ENCODE data around the gene GUSB.

The GUSB gene

GRCh38 chr7:65926588-65926987, 55.4 kb downstream of the GUSB start:
- no peaks in the 10 kb centered on the region for H3K36me3 ChIP-seq (ENCODE audit: insufficient read depth, low read length)
- DNase-seq (ENCODE audit: low read depth, low spot score) = no peak
- no peaks in the 10 kb centered on the region for H3K9me3 ChIP-seq (ENCODE audit: low read depth, low read length)
- no peak overlapping the region for H3K9ac ChIP-seq (ENCODE audit: insufficient read length)
- H3K27ac ChIP-seq = no peak overlapping the region
- no peak overlapping the region for H3K4me3 ChIP-seq
- TF ChIP-seq POLR2AphosphoS5 (IDR thresholded peaks at IDR 0.05; ENCODE audit: borderline replicate concordance, low read depth, low read length) (no peak), EZH2 (IDR thresholded peaks at IDR 0.05) (no peak), FOXP2 (optimal IDR thresholded peaks at IDR 0.05; ENCODE audit: control extremely low read depth, extremely low read length, insufficient read depth) (no peak)

GRCh38 chr7:65925040-65925439, 57.0 kb downstream of the GUSB start:
- H3K36me3 ChIP-seq (ENCODE audit: insufficient read depth, low read length) = no peaks in the 10 kb centered on the region
- TF ChIP-seq POLR2AphosphoS5 (IDR thresholded peaks at IDR 0.05; ENCODE audit: borderline replicate concordance, low read depth, low read length) (no peak), FOXP2 (optimal IDR thresholded peaks at IDR 0.05; ENCODE audit: control extremely low read depth, extremely low read length, insufficient read depth) (no peak)
- H3K4me3 ChIP-seq = no peak overlapping the region
- no peaks in the 10 kb centered on the region for H3K9me3 ChIP-seq (ENCODE audit: low read depth, low read length)
- no peak overlapping the region for H3K27ac ChIP-seq
- H3K9ac ChIP-seq (ENCODE audit: insufficient read length) = no peak overlapping the region
- DNase-seq (ENCODE audit: low read depth, low spot score) = no peak

- TF ChIP-seq POLR2AphosphoS5 (IDR thresholded peaks at IDR 0.05; ENCODE audit: borderline replicate concordance, low read depth, low read length) (no peak), FOXP2 (optimal IDR thresholded peaks at IDR 0.05; ENCODE audit: control extremely low read depth, extremely low read length, insufficient read depth) (no peak), EZH2 (IDR thresholded peaks at IDR 0.05) (no peak)
- H3K9ac ChIP-seq (ENCODE audit: insufficient read length) = no peak overlapping the region
Measured at GRCh38 chr7:65924193-65924592, 57.8 kb downstream of the GUSB start.

GRCh38 chr7:65923316-65923715, 58.7 kb downstream of the GUSB start:
- Histone ChIP-seq H3K36me3 (ENCODE audit: insufficient read depth, low read length) (no peaks in the 10 kb centered on the region), H3K9me3 (ENCODE audit: low read depth, low read length) (no peaks in the 10 kb centered on the region), H3K9ac (ENCODE audit: insufficient read length) (no peak overlapping the region), H3K4me3 (no peak overlapping the region), H3K27ac (no peak overlapping the region)
- TF ChIP-seq POLR2AphosphoS5 (IDR thresholded peaks at IDR 0.05; ENCODE audit: borderline replicate concordance, low read depth, low read length) (no peak), EZH2 (IDR thresholded peaks at IDR 0.05) (no peak), FOXP2 (optimal IDR thresholded peaks at IDR 0.05; ENCODE audit: control extremely low read depth, extremely low read length, insufficient read depth) (no peak)
- DNase-seq (ENCODE audit: low read depth, low spot score) = no peak

More at GRCh38 chr7:65924193-65924592, 57.8 kb downstream of the GUSB start:
- Histone ChIP-seq H3K9me3 (ENCODE audit: low read depth, low read length) (no peaks in the 10 kb centered on the region), H3K27ac (no peak overlapping the region), H3K4me3 (no peak overlapping the region), H3K36me3 (ENCODE audit: insufficient read depth, low read length) (no peaks in the 10 kb centered on the region)
- no peak for DNase-seq (ENCODE audit: low read depth, low spot score)

DNA sequence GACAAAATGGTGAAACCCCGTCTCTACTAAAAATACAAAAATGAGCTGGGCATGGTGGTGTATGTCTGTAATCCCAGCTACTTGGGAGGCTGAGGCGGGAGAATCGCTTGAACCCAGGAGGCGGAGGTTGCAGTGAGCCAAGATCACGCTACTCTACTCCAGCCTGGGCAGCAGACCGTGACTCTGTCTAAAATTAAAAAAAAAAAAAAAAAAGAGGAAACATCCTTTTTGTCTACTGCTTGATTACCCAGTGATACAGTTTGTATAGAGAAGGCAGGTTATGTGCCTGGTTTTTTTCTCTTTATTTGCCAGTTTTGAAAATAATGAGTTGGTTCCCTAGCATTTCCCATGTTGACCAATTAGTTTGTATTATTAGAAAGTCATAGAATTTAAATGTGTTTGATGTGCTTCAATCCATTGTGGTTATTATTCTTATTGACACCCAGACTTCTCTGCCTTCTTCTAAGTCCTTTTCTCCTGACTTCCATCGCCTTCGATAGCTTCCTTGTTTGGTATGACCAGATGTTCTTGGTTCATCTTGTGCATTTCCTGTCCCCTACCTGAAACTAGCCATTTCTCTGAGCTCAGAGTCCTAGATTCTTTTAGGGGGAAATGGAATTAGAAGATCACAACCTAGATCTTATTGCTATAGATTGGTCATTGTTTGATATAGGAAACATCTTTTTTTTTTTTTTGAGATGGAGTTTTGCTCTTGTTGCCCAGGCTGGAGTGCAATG, 65.9 kb downstream of the GUSB start:
- TF ChIP-seq POLR2AphosphoS5 (IDR thresholded peaks at IDR 0.05; ENCODE audit: borderline replicate concordance, low read depth, low read length) = no peak
- TF ChIP-seq FOXP2 (optimal IDR thresholded peaks at IDR 0.05; ENCODE audit: control extremely low read depth, extremely low read length, insufficient read depth) = no peak
- no peak for TF ChIP-seq EZH2 (IDR thresholded peaks at IDR 0.05)
- no peak for DNase-seq (ENCODE audit: low read depth, low spot score)
- no peak overlapping the region for H3K9ac ChIP-seq (ENCODE audit: insufficient read length)

DNA sequence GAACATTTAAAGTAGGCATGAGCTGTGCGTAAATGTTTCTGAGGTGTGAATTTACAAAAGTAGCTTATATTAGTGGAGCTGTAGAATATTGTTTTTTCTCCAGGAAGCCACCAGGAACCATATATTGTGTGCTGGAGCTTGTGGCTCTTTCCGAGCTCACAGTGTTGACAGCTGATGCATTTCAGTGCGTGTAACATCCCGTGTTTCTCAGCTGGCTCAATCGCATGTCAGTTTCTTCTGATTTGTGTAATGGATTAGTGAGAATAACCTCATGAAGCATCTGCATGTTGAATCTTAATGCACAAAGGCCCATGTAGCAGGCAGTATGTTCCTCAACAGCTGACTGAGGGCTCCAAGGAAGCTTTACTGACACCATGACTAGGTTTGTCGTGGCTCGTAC, 69.8 kb downstream of the GUSB start:
- no peaks in the 10 kb centered on the region for H3K36me3 ChIP-seq (ENCODE audit: insufficient read depth, low read length)
- no peak overlapping the region for H3K9ac ChIP-seq (ENCODE audit: insufficient read length)
- H3K4me3 ChIP-seq = no peak overlapping the region
- DNase-seq (ENCODE audit: low read depth, low spot score) = no peak
- no peaks in the 10 kb centered on the region for H3K9me3 ChIP-seq (ENCODE audit: low read depth, low read length)
- TF ChIP-seq POLR2AphosphoS5 (IDR thresholded peaks at IDR 0.05; ENCODE audit: borderline replicate concordance, low read depth, low read length) = no peak
- TF ChIP-seq FOXP2 (optimal IDR thresholded peaks at IDR 0.05; ENCODE audit: control extremely low read depth, extremely low read length, insufficient read depth) = no peak
- TF ChIP-seq EZH2 (IDR thresholded peaks at IDR 0.05) = no peak
- H3K27ac ChIP-seq = no peak overlapping the region

More for the DNA sequence above, 65.9 kb downstream of the GUSB start:
- Histone ChIP-seq H3K27ac (no peak overlapping the region), H3K4me3 (no peak overlapping the region), H3K9me3 (ENCODE audit: low read depth, low read length) (no peaks in the 10 kb centered on the region), H3K36me3 (ENCODE audit: insufficient read depth, low read length) (no peaks in the 10 kb centered on the region)

Data from SK-N-MC (cell line).